Stomach (tissue), 9 donors: ENCODE results near the gene OTULIN. TPM values are rescaled to one million over a fixed set of nuclear protein-coding genes. Genes with fewer than 3 reads are reported as not detected.
A peak's percentile ranks its signal among the peaks of the same experiment; 100 is the strongest.

ENCODE experiments used
- DNase-seq, 2 donors: peaks; one replicate each; pipeline versions ENCODE4 v3.0.0 to v3.0.0-alpha.2; 2013 to 2019
- H3K27ac ChIP-seq, 5 donors: fragments of 200-600 bp in 4 of 5; sonication (generic) in 4 of 5; one replicate each; pipeline ENCODE4 v1.5.1; 2013 to 2019; ENCODE audit warnings: mild to moderate bottlenecking in 1 of 5, moderate library complexity in 1 of 5
- H3K27me3 ChIP-seq, 3 donors: fragments of 200-600 bp; sonication (generic); one replicate each; pipeline ENCODE4 v1.5.1; 2017 to 2019; ENCODE audit warnings: mixed run types in 1 of 3
- H3K36me3 ChIP-seq, 4 donors: fragments of 200-600 bp; sonication (generic); 1 replicate in 3 of 4; 2 replicates in 1 of 4; pipeline ENCODE4 v1.5.1; 2016 to 2019
- H3K4me1 ChIP-seq, 4 donors: fragments of 200-600 bp; sonication (generic); one replicate each; pipeline ENCODE4 v1.5.1; 2016 to 2019
- H3K4me3 ChIP-seq, 4 donors: fragments of 200-600 bp; sonication (generic) in 3 of 4; one replicate each; pipeline ENCODE4 v1.5.1; 2016 to 2019; ENCODE audit warnings: mild to moderate bottlenecking in 1 of 4
- H3K9me3 ChIP-seq, 4 donors: fragments of 200-600 bp; sonication (generic); one replicate each; pipeline ENCODE4 v1.5.1; 2016 to 2019
- CTCF ChIP-seq, 7 experiments: fragments of 450-650 bp in 4 of 7; fragments of 200-600 bp in 3 of 7; sonication (generic) in 3 of 7; IDR thresholded peaks; one replicate each; pipeline ENCODE4 v1.5.1; 2016 to 2019; ENCODE audit warnings: antibody characterized with exemption in 7 of 7, control low read depth in 2 of 7, mild to moderate bottlenecking in 1 of 7
- EP300 ChIP-seq: sonication (generic); formaldehyde crosslinking; IDR thresholded peaks from one replicate; pipeline ENCODE4 v1.6.1; 2017; ENCODE audit warnings: antibody characterized with exemption
- POLR2A ChIP-seq, 4 donors: fragments of 450-650 bp; IDR thresholded peaks; one replicate each; pipeline ENCODE4 v1.6.1; 2016; ENCODE audit warnings: antibody characterized with exemption in 4 of 4, control low read depth in 2 of 4, mild to moderate bottlenecking in 1 of 4, moderate library complexity in 1 of 4
- POLR2AphosphoS5 ChIP-seq, 3 donors: sonication (generic); formaldehyde crosslinking; IDR thresholded peaks; one replicate each; pipeline ENCODE4 v1.6.1; 2016; ENCODE audit warnings: antibody characterized with exemption in 3 of 3
- WGBS, 5 donors: extraction: QIAGEN DNeasy Blood & Tissue Kit in 3 of 5; methylation state at CpG; one replicate each; pipeline versions ENCODE4 v1.1.5 to v1.1.7; 2013 to 2018; 5-methylcytosine and 5-hydroxymethylcytosine counted together
- intact Hi-C: fragments of 100-400 bp; cut with DNase I; formaldehyde crosslinking; loops from one replicate; pipeline ENCODE4 v1.15.1; 2023; ENCODE audit warnings: low total_unique reads
- polyA plus RNA-seq, 3 donors: library from polyadenylated mRNA; stranded (reverse); fragments of 200-250 nt; gene quantifications; one replicate each; pipeline ENCODE4 v1.2.3, GENCODE V29; 2013
- total RNA-seq, 5 donors: library from RNA; depleted of rRNA; stranded (reverse); fragments of >200 nt; gene quantifications; one replicate each; pipeline versions ENCODE4 v1.1.0 to v1.2.3, GENCODE V29; 2014 to 2016
- donor health status: healthy with polysubstance abuse.
- donor health status: Bipolar disorder and iron deficiency.
- donor health status: healthy.

OTULIN gene
- total and polyA plus RNA-seq, 8 donors, result 2.5 to 47.2 (median 13.7) TPM

GRCh38 chr5:14627270-14627669 lies 37.2 kb upstream of the OTULIN start:
- Histone ChIP-seq H3K4me1 (no peaks in the 10 kb centered on the region), H3K9me3 (no peaks in the 10 kb centered on the region), H3K36me3 (no peaks in the 10 kb centered on the region), H3K27me3 (no peaks in the 10 kb centered on the region), H3K27ac (no peak overlapping the region), H3K4me3 (no peak overlapping the region)
- intact Hi-C loops, result no loop called here
- DNase-seq, result no peak
- TF ChIP-seq EP300, result no peak
- TF ChIP-seq POLR2AphosphoS5 (IDR thresholded peaks at IDR 0.05), result no peak
- no peak for TF ChIP-seq CTCF (IDR thresholded peaks at IDR 0.05)
- no peak for TF ChIP-seq POLR2A (IDR thresholded peaks at IDR 0.05)

GRCh38 chr5:14628346-14628745 lies 36.2 kb upstream of the OTULIN start:
- Histone ChIP-seq H3K9me3 (no peaks in the 10 kb centered on the region), H3K4me3 (no peak overlapping the region), H3K36me3 (no peaks in the 10 kb centered on the region), H3K4me1 (no peaks in the 10 kb centered on the region), H3K27me3 (no peaks in the 10 kb centered on the region), H3K27ac (no peak overlapping the region)
- intact Hi-C loops, result no loop called here
- 7 to 13% (median 7%) methylated on average over 3 of the region's 3 CpGs for WGBS, 5 donors
- TF ChIP-seq CTCF (IDR thresholded peaks at IDR 0.05), result no peak
- no peak for TF ChIP-seq EP300
- TF ChIP-seq POLR2A (IDR thresholded peaks at IDR 0.05), result no peak
- TF ChIP-seq POLR2AphosphoS5 (IDR thresholded peaks at IDR 0.05), result no peak
- peak in 1 of 2 donors; percentile 84 for DNase-seq

- DNase-seq, result no peak
- Histone ChIP-seq H3K36me3 (no peaks in the 10 kb centered on the region), H3K9me3 (no peaks in the 10 kb centered on the region), H3K27me3 (no peaks in the 10 kb centered on the region), H3K27ac (no peak overlapping the region), H3K4me3 (no peak overlapping the region), H3K4me1 (no peaks in the 10 kb centered on the region)
- no peak for TF ChIP-seq POLR2A (IDR thresholded peaks at IDR 0.05)
- TF ChIP-seq CTCF (IDR thresholded peaks at IDR 0.05), result no peak
- TF ChIP-seq EP300, result no peak
- TF ChIP-seq POLR2AphosphoS5 (IDR thresholded peaks at IDR 0.05), result no peak
- WGBS, 5 donors, result 71 to 91% (median 87%) methylated on average over 2 of the region's 2 CpGs
- intact Hi-C loops, result no loop called here
Measured at GRCh38 chr5:14630671-14631070, 33.8 kb upstream of the OTULIN start.

- Histone ChIP-seq H3K27ac (no peak overlapping the region), H3K4me1 (no peaks in the 10 kb centered on the region), H3K4me3 (no peak overlapping the region), H3K27me3 (peaks cover 0 to 3% (median 0%) of the 10 kb centered on the region in 3 donors), H3K9me3 (no peaks in the 10 kb centered on the region), H3K36me3 (no peaks in the 10 kb centered on the region)
- intact Hi-C loops, result no loop called here
- no peak for DNase-seq
- 67 to 82% (median 77%) methylated on average over 2 of the region's 2 CpGs for WGBS, 5 donors
- no peak for TF ChIP-seq CTCF (IDR thresholded peaks at IDR 0.05)
- no peak for TF ChIP-seq EP300
- TF ChIP-seq POLR2AphosphoS5 (IDR thresholded peaks at IDR 0.05), result no peak
- no peak for TF ChIP-seq POLR2A (IDR thresholded peaks at IDR 0.05)
Measured at GRCh38 chr5:14635656-14636055, 28.9 kb upstream of the OTULIN start.
